Kidney (tissue), 14 donors: Measurements from ENCODE around the gene CAPN7. TPM values are rescaled to one million over a fixed set of nuclear protein-coding genes. Genes with fewer than 3 reads are reported as not detected.

Experiments used
- DNase-seq, 5 donors: peaks; one replicate each; pipeline ENCODE4 v3.0.0-alpha.2; 2013 to 2020
- FAIRE-seq: peaks from 2 replicates; lab custom pipeline; 2012; peaks lifted over from hg19 to GRCh38; lab: Jason Lieb, UNC
- H3K27ac ChIP-seq, 2 donors: one replicate each; pipeline ENCODE4 v1.7.0; 2013; ENCODE audit warnings: low read depth in 2 of 2, low read length in 2 of 2, inconsistent platforms in 1 of 2
- H3K27me3 ChIP-seq: one replicate; pipeline ENCODE4 v1.7.1; 2013; ENCODE audit warnings: low read length, inconsistent platforms; ENCODE audit not compliant: control insufficient read depth, insufficient read depth
- H3K36me3 ChIP-seq, 3 donors: one replicate each; pipeline versions ENCODE4 v1.7.0 to v1.7.1; 2013; ENCODE audit warnings: low read length in 3 of 3, control low read depth in 1 of 3, inconsistent platforms in 1 of 3; ENCODE audit not compliant: insufficient read depth in 3 of 3, control insufficient read depth in 2 of 3
- H3K4me1 ChIP-seq, 3 donors: one replicate each; pipeline versions ENCODE4 v1.7.0 to v1.7.1; 2013; ENCODE audit warnings: low read length in 3 of 3, inconsistent platforms in 1 of 3, low read depth in 1 of 3; ENCODE audit not compliant: control insufficient read depth in 2 of 3, insufficient read depth in 2 of 3
- H3K4me3 ChIP-seq, 3 donors: one replicate each; pipeline versions ENCODE4 v1.7.0 to v1.8.1; 2013; ENCODE audit warnings: low read length in 3 of 3, control low read depth in 1 of 3, inconsistent platforms in 1 of 3
- H3K9ac ChIP-seq, 3 donors: one replicate each; pipeline versions ENCODE4 v1.7.0 to v1.7.1; 2013; ENCODE audit warnings: low read length in 3 of 3, control low read depth in 1 of 3, inconsistent platforms in 1 of 3
- H3K9me3 ChIP-seq, 3 donors: one replicate each; pipeline versions ENCODE4 v1.7.0 to v1.7.1; 2013; ENCODE audit warnings: low read length in 3 of 3, control low read depth in 1 of 3, inconsistent platforms in 1 of 3; ENCODE audit not compliant: control insufficient read depth in 2 of 3, insufficient read depth in 1 of 3
- CTCF ChIP-seq: IDR thresholded peaks from 3 replicates; pipeline ENCODE4 v1.5.1; 2012; ENCODE audit warnings: mild to moderate bottlenecking, moderate library complexity, borderline replicate concordance; ENCODE audit not compliant: insufficient read depth; ENCODE audit errors: extremely low read depth
- intact Hi-C: fragments of 100-400 bp; cut with DNase I; formaldehyde crosslinking; loops from one replicate; pipeline ENCODE4 v1.11.1; 2022
- polyA plus RNA-seq: library from polyadenylated mRNA; stranded (reverse); fragments of 350-450 nt; fragmentation: Illumina TruSeq; extraction: RNeasy Lipid Tissue Mini Kit (QIAGEN cat#74804); gene quantifications from one replicate; pipeline ENCODE4 v1.2.3, GENCODE V29; 2014; ENCODE audit warnings: low read depth, low replicate concordance; ENCODE audit not compliant: insufficient read depth
- total RNA-seq: library from RNA; stranded (reverse); fragmentation: NEBNext Ultra II Directional; extraction: Animal tissue kit (Norgen Biotek cat#: 25700); gene quantifications from one replicate; pipeline ENCODE4 v1.2.1, GENCODE V29; 2021
- donor health status: control.
- donor health status: control.
- donor health status: control.
- donor health status: control.
- donor health status: control.
- donor health status: DM: yes; HTN: yes; CAD: no.
- donor health status: Normal renal cell carcinoma (clear cell type).

CAPN7 gene
- total and polyA plus RNA-seq, 2 donors from 2014 or later: 14.9 to 40.7 TPM

GRCh38 chr3:15268033-15268631 is 62.1 kb downstream of the CAPN7 start:
- H3K27me3 ChIP-seq: no peaks in the 10 kb centered on the region
- no peak overlapping the region for H3K9ac ChIP-seq
- no peak overlapping the region for H3K4me3 ChIP-seq
- peak; percentile 99 for TF ChIP-seq CTCF
- peak; percentile 83 to 92 (median 89) for DNase-seq
- intact Hi-C loops: loop anchor here (5.0 kb wide), 1 partner anchor 109 kb away; no protein-coding TSS in a partner anchor
- FAIRE-seq: no peak
- peaks cover 0 to 10% (median 10%) of the 10 kb centered on the region in 3 donors for H3K4me1 ChIP-seq
- H3K36me3 ChIP-seq: peaks cover 0 to 8% (median 3%) of the 10 kb centered on the region in 3 donors
- H3K27ac ChIP-seq: no peak overlapping the region
- no peaks in the 10 kb centered on the region for H3K9me3 ChIP-seq

- H3K4me3 ChIP-seq: no peak overlapping the region
- DNase-seq: peak in 1 of 5 donors; percentile 91
Observed at GRCh38 chr3:15269091-15269989, 63.3 kb downstream of the CAPN7 start.

GRCh38 chr3:15271030-15271429 is 65.0 kb downstream of the CAPN7 start:
- Histone ChIP-seq H3K27ac (no peak overlapping the region), H3K27me3 (no peaks in the 10 kb centered on the region), H3K9ac (no peak overlapping the region), H3K36me3 (peaks cover 0 to 8% (median 3%) of the 10 kb centered on the region in 3 donors), H3K4me1 (peaks cover 0 to 10% (median 0%) of the 10 kb centered on the region in 3 donors), H3K4me3 (no peak overlapping the region), H3K9me3 (no peaks in the 10 kb centered on the region)
- FAIRE-seq (no peak), DNase-seq (no peak)
- intact Hi-C loops: loop anchor here (10.0 kb wide), 1 partner anchor 64 kb away; the partner anchor contains the start of gene SH3BP5
- TF ChIP-seq CTCF: no peak

More at GRCh38 chr3:15269091-15269989, 63.3 kb downstream of the CAPN7 start:
- Histone ChIP-seq H3K27me3 (no peaks in the 10 kb centered on the region), H3K27ac (peak overlapping the region; percentile 25 to 58), H3K9ac (peak overlapping the region in 1 of 3 donors; percentile 27), H3K4me1 (peaks cover 0 to 10% (median under 1%) of the 10 kb centered on the region in 3 donors), H3K36me3 (peaks cover 0 to 8% (median 3%) of the 10 kb centered on the region in 3 donors), H3K9me3 (no peaks in the 10 kb centered on the region)
- intact Hi-C loops: loop anchor here (5.0 kb wide), 1 partner anchor 108 kb away; no protein-coding TSS in a partner anchor
- no peak for FAIRE-seq
- TF ChIP-seq CTCF: no peak
